Measurements from ENCODE around the gene PCK1.

PCK1 gene

GRCh38 chr20:57558614-57559288 is 2.2 kb upstream of the PCK1 start:
- no peak for DNase-seq (ENCODE audit: low spot score)
- in situ Hi-C loops (cut with MboI; ENCODE audit: low sequenced_read_pairs, unreplicated experiment) = no loop called here
- no peak for TF ChIP-seq CTCF (IDR thresholded peaks at IDR 0.05; ENCODE audit: borderline replicate concordance, control extremely low read depth, extremely low read depth, insufficient read depth, missing control alignments)

GRCh38 chr20:57559289-57559634 is 1.6 kb upstream of the PCK1 start:
- in situ Hi-C loops (cut with MboI; ENCODE audit: low sequenced_read_pairs, unreplicated experiment) = no loop called here
- TF ChIP-seq CTCF (IDR thresholded peaks at IDR 0.05; ENCODE audit: borderline replicate concordance, control extremely low read depth, extremely low read depth, insufficient read depth, missing control alignments) = no peak
- DNase-seq (ENCODE audit: low spot score) = no peak

GRCh38 chr20:57559658-57560553 is 1.0 kb upstream of the PCK1 start:
- no peak for DNase-seq (ENCODE audit: low spot score)
- in situ Hi-C loops (cut with MboI; ENCODE audit: low sequenced_read_pairs, unreplicated experiment) = no loop called here
- TF ChIP-seq CTCF (IDR thresholded peaks at IDR 0.05; ENCODE audit: borderline replicate concordance, control extremely low read depth, extremely low read depth, insufficient read depth, missing control alignments) = no peak

GRCh38 chr20:57561356-57562279 is 708 bp downstream of the PCK1 start:
- TF ChIP-seq CTCF (IDR thresholded peaks at IDR 0.05; ENCODE audit: borderline replicate concordance, control extremely low read depth, extremely low read depth, insufficient read depth, missing control alignments) = no peak
- in situ Hi-C loops (cut with MboI; ENCODE audit: low sequenced_read_pairs, unreplicated experiment) = no loop called here
- DNase-seq (ENCODE audit: low spot score) = no peak

GRCh38 chr20:57562541-57563465 is 1.9 kb downstream of the PCK1 start:
- no peak for DNase-seq (ENCODE audit: low spot score)
- in situ Hi-C loops (cut with MboI; ENCODE audit: low sequenced_read_pairs, unreplicated experiment) = no loop called here
- no peak for TF ChIP-seq CTCF (IDR thresholded peaks at IDR 0.05; ENCODE audit: borderline replicate concordance, control extremely low read depth, extremely low read depth, insufficient read depth, missing control alignments)
